Thoracic aorta (tissue), 2 donors: Measurements from ENCODE around the gene ALKBH8. TPM values are rescaled to one million over a fixed set of nuclear protein-coding genes. Genes with fewer than 3 reads are reported as not detected.
"Not testable (repeated sequence)": the region's sequence is repeated elsewhere in the genome, so short reads cannot be mapped to it uniquely, and the experiment has no call there.

Source experiments
- ATAC-seq: fragments of 150-250 bp; one replicate; pipeline ENCODE4 v1.8.0; 2017; ENCODE audit warnings: low read depth; ENCODE audit not compliant: insufficient number of reproducible peaks, low FRiP score
- DNase-seq: peaks from one replicate; pipeline ENCODE4 v3.0.0-alpha.2; 2020; ENCODE audit warnings: low spot score
- H3K27ac ChIP-seq, 2 donors: fragments of 200-600 bp; sonication (generic); 1 replicate in 1 of 2; 2 replicates in 1 of 2; pipeline ENCODE4 v1.5.1; 2016; ENCODE audit warnings: mild to moderate bottlenecking in 2 of 2, moderate library complexity in 2 of 2
- H3K27me3 ChIP-seq: fragments of 200-600 bp; sonication (generic); replicated peaks from 2 replicates; pipeline ENCODE4 v1.6.0; 2016; ENCODE audit warnings: mild to moderate bottlenecking; ENCODE audit not compliant: insufficient read depth
- H3K36me3 ChIP-seq: fragments of 200-600 bp; sonication (generic); one replicate; pipeline ENCODE4 v1.5.1; 2016
- H3K4me1 ChIP-seq, 2 donors: fragments of 200-600 bp; sonication (generic); 1 replicate in 1 of 2; 2 replicates in 1 of 2; pipeline versions ENCODE4 v1.5.1 to v1.6.0; 2016; ENCODE audit warnings: low read depth in 2 of 2, mild to moderate bottlenecking in 1 of 2; ENCODE audit not compliant: control insufficient read depth in 1 of 2
- H3K4me3 ChIP-seq: fragments of 200-600 bp; sonication (generic); 2 replicates; pipeline ENCODE4 v1.5.1; 2016; ENCODE audit warnings: mild to moderate bottlenecking
- H3K9me3 ChIP-seq: fragments of 200-600 bp; sonication (generic); 2 replicates; pipeline ENCODE4 v1.5.1; 2016
- total RNA-seq, 2 donors: library from RNA; depleted of rRNA; stranded (reverse); fragments of >200 nt; gene quantifications; one replicate each; pipeline versions ENCODE4 v1.1.0 to v1.2.3, GENCODE V29; 2016
- TF ChIP-seq, protein P1 (sequence below): fragments of 200-600 bp; sonication (generic); IDR thresholded peaks from one replicate; pipeline ENCODE4 v1.5.1; 2019; ENCODE audit warnings: antibody characterized with exemption

Gene ALKBH8
- total RNA-seq, 2 donors from 2014 or later = 10.6 to 16.8 TPM

DNA sequence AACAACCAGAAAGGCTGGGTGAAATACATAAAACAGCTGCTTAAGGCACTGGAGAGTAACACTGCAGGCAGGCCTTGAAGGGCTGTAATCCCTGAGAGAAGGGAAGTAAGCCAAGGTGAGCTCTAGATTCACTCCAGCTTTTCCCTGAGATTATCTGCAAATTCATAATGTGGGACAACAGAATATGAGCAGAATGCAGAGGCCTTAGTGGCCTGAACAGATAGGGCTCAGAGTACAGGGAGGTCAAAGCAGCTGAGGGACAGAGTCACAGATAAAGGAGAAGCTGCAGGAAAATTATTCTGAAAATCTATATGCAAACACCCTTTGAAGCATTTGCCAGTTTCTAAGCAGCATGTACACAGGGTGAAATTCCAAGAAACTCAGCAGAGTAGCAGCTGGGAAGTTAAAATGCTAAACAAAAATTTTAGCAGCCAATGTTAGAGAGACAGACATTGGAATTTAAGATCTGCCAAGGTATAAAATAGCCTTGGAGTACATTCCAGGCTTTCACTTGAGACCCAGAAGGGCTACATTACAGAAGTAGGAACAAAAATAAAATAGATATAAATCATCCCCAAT, 59.8 kb downstream of the ALKBH8 start:
- Histone ChIP-seq H3K27me3 (no peaks in the 10 kb centered on the region), H3K36me3 (peaks cover 14% of the 10 kb centered on the region), H3K27ac (no peak overlapping the region), H3K4me1 (no peaks in the 10 kb centered on the region), H3K9me3 (no peaks in the 10 kb centered on the region), H3K4me3 (no peak overlapping the region)
- no peak for DNase-seq
- no peak for ATAC-seq
- TF ChIP-seq, protein P1, sequence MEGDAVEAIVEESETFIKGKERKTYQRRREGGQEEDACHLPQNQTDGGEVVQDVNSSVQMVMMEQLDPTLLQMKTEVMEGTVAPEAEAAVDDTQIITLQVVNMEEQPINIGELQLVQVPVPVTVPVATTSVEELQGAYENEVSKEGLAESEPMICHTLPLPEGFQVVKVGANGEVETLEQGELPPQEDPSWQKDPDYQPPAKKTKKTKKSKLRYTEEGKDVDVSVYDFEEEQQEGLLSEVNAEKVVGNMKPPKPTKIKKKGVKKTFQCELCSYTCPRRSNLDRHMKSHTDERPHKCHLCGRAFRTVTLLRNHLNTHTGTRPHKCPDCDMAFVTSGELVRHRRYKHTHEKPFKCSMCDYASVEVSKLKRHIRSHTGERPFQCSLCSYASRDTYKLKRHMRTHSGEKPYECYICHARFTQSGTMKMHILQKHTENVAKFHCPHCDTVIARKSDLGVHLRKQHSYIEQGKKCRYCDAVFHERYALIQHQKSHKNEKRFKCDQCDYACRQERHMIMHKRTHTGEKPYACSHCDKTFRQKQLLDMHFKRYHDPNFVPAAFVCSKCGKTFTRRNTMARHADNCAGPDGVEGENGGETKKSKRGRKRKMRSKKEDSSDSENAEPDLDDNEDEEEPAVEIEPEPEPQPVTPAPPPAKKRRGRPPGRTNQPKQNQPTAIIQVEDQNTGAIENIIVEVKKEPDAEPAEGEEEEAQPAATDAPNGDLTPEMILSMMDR = no peak

DNA sequence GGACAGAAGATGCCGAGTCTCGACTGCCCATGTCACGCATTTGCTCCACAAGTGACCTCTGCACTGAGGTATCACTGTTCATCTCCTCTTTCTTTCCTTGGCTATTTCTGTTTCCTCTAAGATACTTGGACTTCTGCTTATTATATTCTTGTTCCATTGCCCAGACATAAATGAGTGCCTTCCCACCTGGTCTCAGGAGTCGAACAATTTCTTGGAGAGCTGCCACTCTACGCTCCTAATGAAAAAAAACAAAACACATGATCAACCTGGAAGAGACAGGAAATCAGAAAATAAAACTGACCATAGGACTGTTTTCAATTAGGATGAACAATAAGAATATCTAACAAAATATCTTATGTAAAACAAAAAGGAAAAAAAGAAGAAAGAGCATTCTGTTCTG, 60.6 kb downstream of the ALKBH8 start:
- ATAC-seq = no peak
- no peak for DNase-seq
- TF ChIP-seq, protein P1 = no peak
- no peak overlapping the region for H3K27ac ChIP-seq
- no peaks in the 10 kb centered on the region for H3K27me3 ChIP-seq
- H3K4me1 ChIP-seq = no peaks in the 10 kb centered on the region
- H3K9me3 ChIP-seq = no peaks in the 10 kb centered on the region
- peaks cover 14% of the 10 kb centered on the region for H3K36me3 ChIP-seq
- no peak overlapping the region for H3K4me3 ChIP-seq

DNA sequence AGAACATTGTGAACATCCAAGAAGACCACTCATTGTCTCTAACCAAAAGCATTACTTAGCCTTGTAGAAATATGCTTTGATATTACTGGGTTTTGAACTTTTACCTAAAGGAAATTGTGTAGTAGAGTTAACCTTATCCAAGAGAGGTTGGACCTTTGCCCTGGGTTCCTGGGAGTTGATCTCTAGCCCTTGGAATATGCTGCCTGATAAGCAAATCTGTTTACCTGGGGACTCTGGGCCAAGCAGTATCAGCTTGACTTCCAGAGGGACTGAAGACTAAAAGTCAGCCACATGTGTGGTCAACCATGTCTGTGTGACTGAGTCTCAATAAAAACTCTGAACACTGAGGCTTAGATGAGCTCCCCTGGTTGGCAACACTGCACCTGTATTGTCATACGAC, 63.8 kb downstream of the ALKBH8 start:
- peaks cover 14% of the 10 kb centered on the region for H3K36me3 ChIP-seq
- no peak overlapping the region for H3K27ac ChIP-seq
- ATAC-seq = no peak
- no peaks in the 10 kb centered on the region for H3K9me3 ChIP-seq
- H3K27me3 ChIP-seq = no peaks in the 10 kb centered on the region
- no peak for DNase-seq
- no peaks in the 10 kb centered on the region for H3K4me1 ChIP-seq
- TF ChIP-seq, protein P1 = no peak
- no peak overlapping the region for H3K4me3 ChIP-seq

DNA sequence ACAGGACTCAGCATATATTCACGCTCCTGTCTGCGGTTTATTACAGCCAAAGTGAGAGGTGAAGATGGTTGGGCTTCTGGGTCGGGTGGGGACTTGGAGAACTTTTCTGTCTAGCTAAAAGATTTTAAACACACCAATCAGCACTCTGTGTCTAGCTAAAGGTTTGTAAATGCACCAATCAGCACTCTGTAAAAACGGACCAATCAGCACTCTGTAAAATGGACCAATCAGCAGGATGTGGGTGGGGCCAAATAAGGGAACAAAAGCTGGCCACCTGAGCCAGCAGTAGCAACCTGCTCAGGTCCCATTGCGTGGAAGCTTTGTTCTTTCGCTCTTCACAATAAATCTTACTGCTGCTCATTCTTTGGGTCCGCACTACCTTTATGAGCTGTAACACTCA, 68.2 kb downstream of the ALKBH8 start:
- not testable (repeated sequence) for H3K27ac ChIP-seq, H3K4me3 ChIP-seq, H3K4me1 ChIP-seq, H3K27me3 ChIP-seq, H3K36me3 ChIP-seq, ATAC-seq, DNase-seq, H3K9me3 ChIP-seq

DNA sequence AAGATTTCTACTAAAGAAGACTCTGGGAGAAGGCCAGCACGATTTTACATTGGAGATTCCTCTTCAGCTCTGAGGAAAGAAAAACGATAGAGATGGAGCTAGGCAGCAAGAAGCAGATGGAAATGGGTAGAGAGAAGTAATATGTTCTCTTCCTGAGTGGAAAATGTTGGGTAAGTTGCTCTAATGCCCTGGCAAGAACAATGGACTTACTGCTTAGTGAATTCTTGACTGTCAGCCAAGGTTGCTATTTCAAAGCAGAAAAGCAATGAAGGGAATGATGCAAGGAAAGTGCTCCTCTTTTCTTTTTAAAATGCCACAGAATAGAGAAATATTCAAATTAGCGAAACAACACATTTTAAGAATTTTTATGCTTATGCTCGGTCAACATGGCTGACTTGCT, 69.5 kb downstream of the ALKBH8 start:
- Histone ChIP-seq H3K36me3 (no peaks in the 10 kb centered on the region), H3K27me3 (no peaks in the 10 kb centered on the region), H3K4me1 (no peaks in the 10 kb centered on the region), H3K4me3 (no peak overlapping the region), H3K27ac (no peak overlapping the region), H3K9me3 (no peaks in the 10 kb centered on the region)
- TF ChIP-seq, protein P1 = no peak
- ATAC-seq (no peak), DNase-seq (no peak)

DNA sequence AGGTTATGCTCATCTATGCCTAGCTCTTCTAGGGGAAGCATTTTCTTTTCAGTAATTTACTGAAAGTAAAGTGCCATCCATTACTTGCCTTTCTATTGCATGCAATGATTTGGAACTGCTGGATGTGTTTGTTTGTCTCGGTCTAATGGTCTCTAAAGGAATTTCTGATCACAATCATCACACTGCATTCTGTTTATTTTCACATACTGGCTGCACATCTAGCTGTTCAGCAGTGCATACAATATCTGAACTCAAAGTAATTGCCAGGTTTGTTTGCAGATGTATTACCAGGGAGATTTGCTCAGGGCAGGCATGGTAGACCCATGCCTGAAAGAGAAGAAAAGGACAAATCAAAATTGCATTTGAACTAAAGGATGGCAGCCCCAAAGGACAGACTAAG, 71.5 kb downstream of the ALKBH8 start:
- H3K27me3 ChIP-seq = no peaks in the 10 kb centered on the region
- H3K36me3 ChIP-seq = no peaks in the 10 kb centered on the region
- TF ChIP-seq, protein P1 = no peak
- H3K4me3 ChIP-seq = no peak overlapping the region
- H3K27ac ChIP-seq = no peak overlapping the region
- no peaks in the 10 kb centered on the region for H3K9me3 ChIP-seq
- DNase-seq (no peak), ATAC-seq (no peak)
- no peaks in the 10 kb centered on the region for H3K4me1 ChIP-seq
